Hindlimb muscle (tissue), 1 donor: ENCODE results near the gene PSEN1. TPM values are rescaled to one million over a fixed set of nuclear protein-coding genes. Genes with fewer than 3 reads are reported as not detected.

Source experiments
- DNase-seq: peaks from one replicate; pipeline ENCODE4 v3.0.0-alpha.2; 2013
- polyA plus RNA-seq: library from polyadenylated mRNA; unstranded; fragments of 120-200 nt; gene quantifications from one replicate; pipeline ENCODE4 v1.2.1, GENCODE V29; 2013; ENCODE audit not compliant: insufficient read length

PSEN1 gene
- polyA plus RNA-seq = 30.6 TPM

DNA sequence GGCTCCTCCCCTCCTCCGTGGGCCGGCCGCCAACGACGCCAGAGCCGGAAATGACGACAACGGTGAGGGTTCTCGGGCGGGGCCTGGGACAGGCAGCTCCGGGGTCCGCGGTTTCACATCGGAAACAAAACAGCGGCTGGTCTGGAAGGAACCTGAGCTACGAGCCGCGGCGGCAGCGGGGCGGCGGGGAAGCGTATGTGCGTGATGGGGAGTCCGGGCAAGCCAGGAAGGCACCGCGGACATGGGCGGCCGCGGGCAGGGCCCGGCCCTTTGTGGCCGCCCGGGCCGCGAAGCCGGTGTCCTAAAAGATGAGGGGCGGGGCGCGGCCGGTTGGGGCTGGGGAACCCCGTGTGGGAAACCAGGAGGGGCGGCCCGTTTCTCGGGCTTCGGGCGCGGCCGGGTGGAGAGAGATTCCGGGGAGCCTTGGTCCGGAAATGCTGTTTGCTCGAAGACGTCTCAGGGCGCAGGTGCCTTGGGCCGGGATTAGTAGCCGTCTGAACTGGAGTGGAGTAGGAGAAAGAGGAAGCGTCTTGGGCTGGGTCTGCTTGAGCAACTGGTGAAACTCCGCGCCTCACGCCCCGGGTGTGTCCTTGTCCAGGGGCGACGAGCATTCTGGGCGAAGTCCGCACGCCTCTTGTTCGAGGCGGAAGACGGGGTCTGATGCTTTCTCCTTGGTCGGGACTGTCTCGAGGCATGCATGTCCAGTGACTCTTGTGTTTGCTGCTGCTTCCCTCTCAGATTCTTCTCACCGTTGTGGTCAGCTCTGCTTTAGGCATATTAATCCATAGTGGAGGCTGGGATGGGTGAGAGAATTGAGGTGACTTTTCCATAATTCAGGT is at the start of gene PSEN1:
Gene PSEN1 (plus strand): TSS at position 121 of the 839 bp plus-strand sequence. CDS start 11,513 bp downstream, outside the sequence.
- DNase-seq = peak; percentile 95

DNA sequence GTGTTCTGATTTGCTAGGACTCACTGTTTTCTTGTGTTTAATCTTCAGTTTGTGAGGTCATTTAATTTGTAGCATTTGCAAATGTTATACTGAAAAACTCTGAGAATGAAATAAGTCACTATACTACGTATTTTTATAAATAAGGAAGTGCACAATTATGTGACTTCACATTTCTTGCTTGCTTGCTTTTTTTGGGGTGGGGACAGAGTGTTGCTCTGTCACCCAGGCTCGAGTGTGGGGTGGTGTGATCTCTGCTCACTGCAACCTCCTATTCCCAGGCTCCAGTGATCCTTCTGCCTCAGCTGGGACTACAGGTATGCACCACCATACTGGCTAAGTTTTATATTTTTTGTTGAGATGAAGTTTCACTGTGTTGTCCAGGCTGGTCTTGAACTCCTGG is 45.3 kb upstream of the PSEN1 start:
- DNase-seq = no peak

DNA sequence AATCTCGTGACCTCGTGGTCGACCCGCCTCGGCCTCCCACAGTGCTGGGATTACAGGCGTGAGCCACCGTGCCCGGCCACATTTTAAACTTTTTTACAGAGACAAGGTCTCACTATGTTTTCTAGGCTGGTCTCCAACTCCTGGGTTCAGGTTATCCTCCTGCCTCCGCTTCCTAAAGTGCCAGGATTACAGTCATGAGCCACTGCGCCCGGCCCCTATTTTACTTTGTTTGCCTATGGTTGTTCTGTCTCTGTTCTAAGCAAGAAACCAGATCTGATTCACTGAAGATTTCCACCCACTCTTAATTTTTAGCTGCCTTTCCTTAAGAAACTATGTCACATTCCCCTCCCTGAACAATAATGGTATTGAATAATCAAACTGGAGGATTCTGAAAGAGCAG is 38.9 kb upstream of the PSEN1 start:
- DNase-seq = no peak

DNA sequence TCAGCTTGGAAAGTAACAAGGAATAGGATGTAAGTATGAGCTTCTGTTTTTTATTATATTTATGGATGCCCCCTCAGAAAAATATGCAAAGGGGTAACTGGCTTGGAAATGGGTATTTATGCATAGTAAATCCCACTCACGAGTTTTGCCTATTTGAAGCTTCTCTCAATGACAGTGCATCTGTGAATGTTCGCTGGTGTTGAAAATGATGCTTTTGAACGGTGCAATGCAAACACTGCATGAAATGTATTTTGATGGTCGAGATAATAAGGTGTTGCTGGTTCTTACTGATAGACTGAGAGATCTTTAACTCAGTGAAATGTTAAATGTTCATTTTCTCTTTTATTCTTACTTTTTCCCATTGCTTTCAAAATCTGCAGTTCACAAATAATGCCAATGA is 36.0 kb upstream of the PSEN1 start:
- DNase-seq = no peak

DNA sequence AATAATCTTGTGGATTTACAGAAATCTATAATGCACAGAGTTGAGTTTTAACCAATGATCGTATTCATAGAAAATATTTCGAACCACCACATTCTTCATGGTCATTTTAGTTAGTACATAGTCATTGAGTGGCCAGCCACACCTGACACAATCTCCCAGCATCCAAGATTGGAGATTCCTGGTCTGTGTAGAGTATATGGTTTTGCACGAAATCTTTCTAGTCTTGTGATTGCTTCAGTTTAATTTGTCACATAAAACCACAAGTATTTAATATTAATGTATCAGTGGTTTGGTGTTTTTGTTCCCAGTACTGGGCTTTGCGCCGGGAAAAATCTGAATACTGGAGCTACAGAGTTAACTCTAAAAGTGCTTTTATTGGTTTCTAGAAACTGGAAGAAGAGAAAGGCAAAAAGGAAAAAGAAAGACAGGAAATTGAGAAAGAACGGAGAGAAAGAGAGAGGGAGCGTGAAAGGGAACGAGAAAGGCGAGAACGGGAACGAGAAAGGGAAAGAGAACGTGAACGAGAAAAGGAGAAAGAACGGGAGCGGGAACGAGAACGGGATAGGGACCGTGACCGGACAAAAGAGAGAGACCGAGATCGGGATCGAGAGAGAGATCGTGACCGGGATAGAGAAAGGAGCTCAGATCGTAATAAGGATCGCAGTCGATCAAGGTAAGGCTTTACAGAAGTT is 33.4 kb upstream of the PSEN1 start:
- DNase-seq = no peak

DNA sequence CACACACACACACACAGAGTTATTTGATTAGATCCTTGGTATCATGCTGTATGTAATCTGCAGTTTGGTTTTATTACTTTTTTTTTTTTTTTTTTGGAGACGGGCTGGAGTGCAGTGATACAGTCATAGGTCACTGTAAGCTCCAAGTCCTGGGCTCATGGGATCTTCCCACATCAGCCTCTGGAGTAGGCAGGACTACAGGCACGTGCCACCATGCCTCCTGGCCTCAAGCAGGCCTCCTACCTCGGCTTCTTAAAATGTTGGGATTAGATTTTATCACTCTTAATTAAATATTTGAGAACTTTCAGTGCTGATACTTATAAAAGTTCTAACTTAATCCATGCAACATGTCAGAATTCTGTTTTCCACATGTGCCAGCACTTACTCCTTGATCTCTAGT is 31.3 kb upstream of the PSEN1 start:
- DNase-seq = no peak

DNA sequence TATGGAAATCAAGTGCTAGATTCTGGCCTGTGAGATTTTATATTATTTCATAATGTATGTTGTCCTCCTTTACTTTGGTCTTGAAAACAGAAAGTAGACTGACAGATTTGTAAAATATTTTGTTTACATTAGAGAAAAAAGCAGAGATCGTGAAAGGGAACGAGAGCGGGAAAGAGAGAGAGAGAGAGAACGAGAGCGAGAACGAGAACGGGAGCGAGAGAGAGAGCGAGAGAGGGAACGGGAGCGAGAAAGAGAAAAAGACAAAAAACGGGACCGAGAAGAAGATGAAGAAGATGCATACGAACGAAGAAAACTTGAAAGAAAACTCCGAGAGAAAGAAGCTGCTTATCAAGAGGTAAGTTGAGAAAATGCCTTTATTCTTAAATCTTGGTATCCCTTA is 30.6 kb upstream of the PSEN1 start:
- DNase-seq = no peak

DNA sequence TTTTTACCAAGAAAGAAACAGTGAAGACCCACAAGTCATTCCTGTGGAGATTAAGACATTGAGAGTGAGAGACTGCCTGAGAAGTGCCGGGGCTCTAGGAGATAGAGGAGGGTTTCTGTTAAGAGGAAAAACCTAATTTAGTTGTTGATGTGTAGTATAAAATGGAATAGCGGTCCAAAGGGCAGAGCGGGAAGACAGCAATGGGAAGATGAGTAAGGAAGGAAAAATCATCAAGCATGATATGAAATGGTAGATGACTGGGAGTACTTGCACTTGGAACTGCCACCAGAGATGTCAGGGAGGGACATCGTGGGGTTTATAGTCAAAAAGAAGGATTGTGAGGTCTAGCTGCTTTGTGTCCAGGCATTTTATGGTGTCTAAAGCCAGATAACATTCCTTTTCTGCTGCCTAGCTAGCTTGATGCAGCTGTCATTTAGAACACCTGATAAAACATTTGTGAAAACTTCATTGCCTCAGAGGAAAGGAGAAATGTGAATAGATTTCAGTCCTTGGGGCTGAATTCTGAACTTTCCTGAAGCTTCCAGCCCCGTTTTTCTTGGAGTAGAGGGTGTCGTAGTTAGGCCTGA is 20.1 kb upstream of the PSEN1 start:
- DNase-seq = no peak

DNA sequence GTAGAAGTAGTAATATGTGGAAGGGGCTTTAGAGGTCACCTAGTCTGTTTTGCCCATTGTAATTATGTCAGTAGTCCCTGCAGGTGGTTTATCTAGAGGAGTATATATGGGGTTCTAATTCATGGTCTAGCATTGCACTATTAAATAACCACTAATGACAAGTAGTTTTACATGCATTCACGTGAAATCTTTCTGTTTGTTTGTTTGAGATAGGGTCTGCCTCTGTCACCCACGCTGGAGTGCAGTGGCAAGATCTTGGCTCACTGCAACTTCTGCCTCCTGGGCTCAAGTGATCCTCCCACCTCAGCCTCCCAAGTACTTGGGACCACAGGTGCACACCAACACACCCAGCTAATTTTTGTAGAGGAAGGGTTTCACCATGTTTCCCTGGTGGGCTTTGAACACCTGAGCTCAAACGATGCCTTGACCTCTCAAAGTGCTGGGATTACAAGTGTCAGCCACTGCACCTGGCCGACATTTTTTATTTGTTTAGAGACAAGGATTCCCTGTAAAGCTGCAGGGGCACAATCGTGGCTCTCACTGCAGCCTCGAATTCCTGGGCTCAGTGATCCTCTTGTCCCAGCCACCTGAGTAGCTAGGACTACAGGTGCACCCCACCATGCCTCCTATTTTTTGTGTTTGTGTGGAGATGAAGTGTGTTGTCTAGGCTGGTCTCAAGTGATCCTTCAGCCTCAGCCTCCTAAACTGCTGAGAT is 12.0 kb upstream of the PSEN1 start:
- DNase-seq = no peak

DNA sequence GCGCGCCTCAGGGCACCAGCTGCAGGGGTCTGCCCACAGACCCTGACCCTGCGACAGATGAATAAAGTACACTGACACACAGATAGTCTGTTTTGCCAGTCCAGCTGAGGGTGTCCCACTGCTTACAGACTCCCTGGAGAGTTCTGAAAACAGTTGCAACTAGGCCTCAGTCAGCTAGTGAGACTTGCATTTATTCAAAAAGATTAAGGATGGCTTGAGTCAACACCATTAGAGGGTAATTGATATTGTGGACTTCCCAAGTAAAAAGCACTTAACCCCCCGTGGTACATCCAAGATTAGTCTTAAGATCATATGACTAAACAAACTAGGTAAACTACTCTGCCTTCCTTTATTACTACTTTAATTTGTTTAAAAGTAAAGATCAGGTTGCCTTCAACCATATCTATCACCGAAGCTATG is 11.1 kb upstream of the PSEN1 start:
- DNase-seq = no peak

DNA sequence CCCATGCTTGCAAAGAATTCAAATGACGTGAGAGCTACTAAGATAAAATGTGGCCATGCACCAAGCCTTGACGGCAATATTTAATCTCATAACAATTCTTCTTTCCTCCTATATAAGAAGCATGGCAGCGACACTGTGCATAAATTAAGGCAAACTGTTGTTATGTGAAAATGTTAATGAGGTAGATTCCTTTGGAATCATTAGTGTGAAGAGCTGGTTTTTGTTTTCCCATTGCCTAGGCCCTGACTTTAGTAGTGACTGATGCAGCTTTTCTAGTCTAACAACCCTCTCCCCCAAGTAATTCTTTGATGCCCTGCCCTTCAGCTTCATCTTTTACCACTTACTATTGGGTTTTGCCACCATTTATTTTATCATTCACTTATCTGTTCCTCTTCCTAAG is 10.6 kb upstream of the PSEN1 start:
- DNase-seq = no peak

DNA sequence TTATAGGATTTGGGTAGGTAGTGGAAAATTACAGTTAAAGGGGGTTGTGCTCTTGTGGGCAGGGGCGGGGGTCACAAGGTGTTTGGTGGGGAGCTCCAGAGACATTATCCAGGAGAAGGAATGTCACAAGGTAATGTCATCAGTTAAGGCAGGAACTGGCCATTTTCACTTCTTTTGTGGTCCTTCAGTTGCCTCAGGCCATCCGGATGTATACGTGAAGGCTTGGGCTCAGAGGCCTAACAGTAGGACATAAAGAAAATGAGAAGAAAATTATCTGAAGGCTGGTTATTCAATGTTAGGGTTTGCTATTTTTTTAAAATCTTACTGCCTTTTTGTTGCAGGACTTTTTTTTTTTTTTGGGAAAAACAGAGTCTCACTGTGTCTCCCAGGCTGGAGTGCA is 2.5 kb upstream of the PSEN1 start:
- DNase-seq = no peak

DNA sequence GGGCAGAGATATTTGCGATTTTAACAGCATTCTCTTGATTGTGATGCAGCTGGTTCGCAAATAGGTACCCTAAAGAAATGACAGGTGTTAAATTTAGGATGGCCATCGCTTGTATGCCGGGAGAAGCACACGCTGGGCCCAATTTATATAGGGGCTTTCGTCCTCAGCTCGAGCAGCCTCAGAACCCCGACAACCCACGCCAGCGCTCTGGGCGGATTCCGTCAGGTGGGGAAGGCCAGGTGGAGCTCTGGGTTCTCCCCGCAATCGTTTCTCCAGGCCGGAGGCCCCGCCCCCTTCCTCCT is 271 bp upstream of the PSEN1 start:
- no peak for DNase-seq

DNA sequence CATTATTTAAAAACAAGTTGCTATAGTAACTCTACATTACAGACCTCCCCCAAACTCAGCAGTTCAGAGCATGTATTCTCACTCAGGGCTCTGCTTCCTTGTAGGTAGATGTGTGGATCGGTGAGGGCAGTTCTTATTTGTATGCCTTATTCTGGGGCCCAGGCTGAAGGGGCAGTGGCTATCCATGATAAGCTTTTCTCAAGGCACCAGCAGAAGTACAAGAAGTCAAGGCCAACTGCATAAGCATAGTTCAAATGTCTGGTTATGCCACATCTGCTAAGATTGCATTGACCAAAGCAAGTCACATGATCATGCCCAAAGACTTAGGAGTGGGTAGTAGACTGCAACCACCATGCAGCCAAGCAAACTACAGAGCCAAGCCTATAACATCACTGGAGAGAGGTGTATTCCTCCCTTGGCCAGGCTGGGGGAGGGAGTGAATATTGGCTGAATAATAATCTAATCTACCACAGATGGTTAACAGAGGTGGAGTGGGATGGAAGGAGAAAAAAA is 4.6 kb downstream of the PSEN1 start:
- no peak for DNase-seq

DNA sequence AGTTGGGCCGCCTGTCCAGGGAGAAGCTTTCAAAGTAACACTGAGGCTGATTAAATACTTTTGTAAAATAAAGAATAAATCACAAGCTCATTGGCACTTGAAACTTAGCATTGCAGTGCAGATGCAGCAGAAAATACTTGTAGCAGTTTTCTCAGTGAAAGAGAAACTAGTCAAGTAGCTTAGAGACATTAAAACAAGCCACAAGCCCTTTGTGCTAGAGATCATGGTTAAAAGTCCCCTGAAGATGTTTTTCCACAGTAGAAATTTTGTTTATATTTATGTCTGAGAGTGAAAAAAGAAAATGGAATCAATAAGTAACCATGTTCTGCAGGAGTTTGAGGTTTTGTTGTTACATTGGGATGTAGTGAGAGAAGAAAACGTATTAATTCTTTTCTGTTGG is 5.9 kb downstream of the PSEN1 start:
- DNase-seq = no peak

DNA sequence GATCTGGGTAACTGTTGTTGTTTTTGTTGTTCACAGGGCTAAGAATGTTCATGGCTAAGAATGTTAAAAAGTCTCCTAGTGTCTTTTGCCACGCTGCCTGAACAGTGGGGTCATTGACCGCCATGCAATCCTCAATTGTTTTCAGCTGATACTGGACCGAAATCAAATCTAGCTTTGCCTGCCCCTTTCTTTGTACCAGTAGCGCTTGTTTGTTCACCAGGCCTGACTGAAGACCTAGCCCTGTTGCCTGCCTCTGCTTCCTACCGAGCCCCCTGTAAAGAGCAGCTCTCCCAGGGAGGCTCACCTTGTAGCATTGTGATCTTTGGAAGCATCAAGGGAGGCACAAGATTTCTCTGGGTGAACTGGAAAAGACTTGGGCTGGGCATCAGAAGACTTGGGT is 6.7 kb downstream of the PSEN1 start:
- DNase-seq = no peak

DNA sequence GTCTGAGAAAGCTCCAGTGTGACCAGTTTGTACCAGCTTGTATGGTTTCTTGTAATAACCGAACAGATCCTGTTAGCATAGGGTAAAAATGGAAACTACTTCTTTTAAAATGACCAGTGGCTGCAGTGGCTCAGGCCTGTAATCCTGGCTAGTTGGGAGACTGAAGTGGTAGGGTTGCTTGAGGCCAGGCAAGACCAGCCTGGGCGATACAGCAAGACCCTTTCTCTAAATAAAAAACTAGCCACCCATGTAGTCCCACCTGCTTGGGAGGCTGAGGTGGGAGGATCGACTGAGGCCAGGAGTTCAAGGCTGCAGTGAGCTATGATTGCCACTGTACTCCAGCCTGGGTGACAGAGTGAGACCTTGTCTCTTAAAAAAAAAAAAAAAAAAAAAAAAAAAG is 7.3 kb downstream of the PSEN1 start:
- DNase-seq = no peak

DNA sequence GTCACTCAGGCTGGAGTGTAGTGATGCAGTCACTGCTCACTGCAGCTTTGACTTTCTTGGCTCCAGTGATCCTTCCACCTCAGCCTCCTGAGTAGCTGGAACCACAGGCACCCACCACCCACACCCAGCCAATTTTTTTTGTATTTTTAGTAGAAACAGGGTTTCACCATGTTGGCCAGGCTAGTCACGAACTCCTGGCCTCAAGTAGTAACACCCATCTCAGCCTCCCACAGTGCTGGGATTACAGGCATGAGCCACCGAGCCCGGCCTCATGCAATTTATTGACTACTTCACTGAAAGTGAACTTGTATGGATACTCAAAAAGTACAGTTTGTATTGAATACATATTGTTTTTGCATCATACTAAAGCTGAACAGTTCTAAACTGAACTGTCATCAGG is 9.1 kb downstream of the PSEN1 start:
- DNase-seq = no peak

DNA sequence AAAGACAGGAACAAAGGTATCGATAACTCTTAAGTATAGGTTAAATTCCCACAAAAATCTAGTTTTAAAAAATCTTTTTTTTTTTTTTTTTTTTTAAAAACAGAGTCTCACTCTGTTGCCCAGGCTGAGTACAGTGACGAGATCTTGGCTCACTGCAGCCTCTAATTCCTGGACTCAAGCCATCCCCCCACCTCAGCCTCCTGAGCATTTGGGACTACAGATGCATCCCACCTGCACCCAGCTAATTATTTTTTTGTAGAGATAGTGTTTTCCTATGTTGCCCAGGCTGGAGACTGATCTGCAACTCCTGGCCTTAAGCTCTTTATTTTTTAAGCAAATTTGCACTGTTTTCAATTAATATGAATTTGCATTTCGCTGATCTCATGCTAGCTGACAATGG is 9.8 kb downstream of the PSEN1 start:
- DNase-seq = no peak

DNA sequence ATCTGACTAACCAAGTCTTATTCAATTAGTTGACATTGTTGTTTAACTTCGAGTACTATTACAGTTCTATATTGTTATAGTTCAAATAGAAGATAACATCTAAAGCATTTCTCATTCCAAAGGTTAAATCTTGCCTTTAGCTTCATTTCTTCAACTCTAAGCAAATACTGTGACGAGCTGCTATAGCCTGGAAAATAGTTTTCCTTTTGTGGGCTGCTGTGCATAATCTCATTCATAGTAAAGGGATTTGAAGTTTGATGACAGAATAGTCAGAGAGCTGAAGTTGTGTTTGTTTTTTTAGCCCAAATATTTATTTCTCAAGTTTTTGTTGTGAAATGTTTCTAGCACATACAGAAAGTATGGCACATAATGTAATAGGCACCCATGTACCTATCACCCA is 13.4 kb downstream of the PSEN1 start:
- DNase-seq = no peak

DNA sequence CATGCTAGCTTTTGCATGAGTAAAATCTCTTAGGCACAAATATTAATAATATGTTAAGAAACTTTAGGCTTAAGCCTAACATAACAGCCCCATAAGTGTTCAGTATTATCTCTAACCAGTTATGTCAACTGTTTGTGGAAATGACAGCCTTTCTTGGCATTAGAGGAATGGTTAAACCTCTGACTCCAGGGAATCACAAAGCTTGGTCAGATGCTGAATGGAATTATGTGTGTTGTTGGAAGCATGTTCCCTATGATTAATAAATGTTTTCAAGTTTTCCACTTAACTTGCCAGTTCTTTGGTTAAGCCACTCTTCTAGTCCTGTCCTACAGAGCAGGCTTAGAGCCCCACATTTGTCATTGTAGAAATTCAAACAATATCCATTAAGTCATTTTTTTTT is 17.0 kb downstream of the PSEN1 start:
- peak; percentile 9 for DNase-seq

DNA sequence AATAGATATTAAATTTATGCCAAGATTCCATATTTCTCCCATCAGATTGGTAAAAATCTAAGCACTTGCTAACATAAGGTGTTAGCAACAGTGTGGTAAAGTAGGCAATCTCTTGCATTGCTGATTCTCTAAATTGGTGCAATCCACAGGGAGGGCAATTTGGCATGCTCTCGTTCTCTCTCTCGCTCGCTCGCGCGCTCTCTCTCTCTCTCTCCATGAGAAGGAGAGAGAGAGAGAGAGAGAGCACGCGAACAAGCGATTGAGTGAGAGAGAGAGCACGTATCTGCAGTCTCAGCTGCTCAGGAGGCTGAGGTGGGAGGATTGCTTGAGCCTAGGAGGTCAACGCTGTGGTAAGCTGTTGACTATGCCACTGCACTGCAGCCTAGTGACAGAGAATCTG is 25.9 kb downstream of the PSEN1 start:
- no peak for DNase-seq

DNA sequence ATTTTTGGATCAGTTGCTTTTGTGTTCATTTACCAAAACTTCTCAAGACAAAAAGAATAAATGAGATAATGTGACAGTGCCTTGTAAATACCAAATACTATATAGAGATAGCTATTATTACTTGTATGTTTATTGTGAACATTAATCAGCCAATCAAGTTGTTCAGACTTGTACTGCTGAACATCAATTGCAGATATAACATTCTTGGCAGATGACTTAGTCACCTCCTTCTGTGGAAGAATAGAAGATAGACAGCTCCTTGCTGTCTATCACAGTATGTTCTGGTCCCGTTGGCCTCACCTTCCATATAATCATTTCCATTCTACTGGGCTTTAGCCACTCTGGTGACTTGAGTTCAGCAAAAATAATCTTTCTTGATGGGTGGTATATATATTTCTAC is 30.1 kb downstream of the PSEN1 start:
- no peak for DNase-seq
